Lower leg skin (tissue), 3 donors: Measurements from ENCODE around the gene DIO3.

Experiments
- CTCF ChIP-seq, 3 donors: fragments of 450-650 bp; IDR thresholded peaks; one replicate each; pipeline ENCODE4 v1.5.1; 2016; ENCODE audit warnings: antibody characterized with exemption in 3 of 3, mild to moderate bottlenecking in 3 of 3, moderate library complexity in 2 of 3
- POLR2A ChIP-seq, 2 donors: fragments of 450-650 bp; IDR thresholded peaks; one replicate each; pipeline ENCODE4 v1.6.1; 2016 to 2017; ENCODE audit warnings: antibody characterized with exemption in 2 of 2, mild to moderate bottlenecking in 1 of 2, moderate library complexity in 1 of 2

GRCh38 chr14:101583006-101583714 is 21.9 kb downstream of the DIO3 start:
- TF ChIP-seq CTCF (IDR thresholded peaks at IDR 0.05) (no peak), POLR2A (IDR thresholded peaks at IDR 0.05) (no peak)
